Parathyroid adenoma (tissue), 2 donors: ENCODE results near the gene ODF2L.

Source experiments
- H2AFZ ChIP-seq: fragments of 300-600 bp; sonication (generic); one replicate; pipeline ENCODE4 v1.7.0; 2017; ENCODE audit warnings: antibody characterized with exemption, mild to moderate bottlenecking
- H3K27ac ChIP-seq: fragments of 300-600 bp; sonication (generic); one replicate; pipeline ENCODE4 v1.7.0; 2017
- H3K27me3 ChIP-seq: fragments of 300-600 bp; sonication (generic); one replicate; pipeline ENCODE4 v1.7.0; 2017; ENCODE audit warnings: low read length; ENCODE audit not compliant: control insufficient read depth, insufficient read depth
- H3K36me3 ChIP-seq: fragments of 300-600 bp; sonication (generic); one replicate; pipeline ENCODE4 v1.7.0; 2017; ENCODE audit warnings: low read length; ENCODE audit not compliant: control insufficient read depth, insufficient read depth
- H3K4me1 ChIP-seq: fragments of 300-600 bp; sonication (generic); one replicate; pipeline ENCODE4 v1.7.0; 2017; ENCODE audit warnings: control low read depth
- H3K4me2 ChIP-seq: fragments of 300-600 bp; sonication (generic); one replicate; pipeline ENCODE4 v1.7.0; 2017; ENCODE audit warnings: low read length
- H3K4me3 ChIP-seq: fragments of 300-600 bp; sonication (generic); one replicate; pipeline ENCODE4 v1.7.0; 2017; ENCODE audit warnings: low read depth, low read length
- H3K79me2 ChIP-seq: fragments of 300-600 bp; sonication (generic); one replicate; pipeline ENCODE4 v1.7.0; 2017; ENCODE audit warnings: control low read depth
- H3K9ac ChIP-seq: fragments of 300-600 bp; sonication (generic); one replicate; pipeline ENCODE4 v1.7.0; 2017; ENCODE audit warnings: mild to moderate bottlenecking
- H3K9me3 ChIP-seq: fragments of 300-600 bp; sonication (generic); one replicate; pipeline ENCODE4 v1.7.0; 2017; ENCODE audit warnings: low read length; ENCODE audit not compliant: control insufficient read depth
- CTCF ChIP-seq: fragments of 300-600 bp; sonication (generic); IDR thresholded peaks from one replicate; pipeline ENCODE4 v1.7.0; 2017; ENCODE audit warnings: antibody characterized with exemption, mild to moderate bottlenecking
- donor health status: primary hyperparathyroidism.

ODF2L gene

DNA sequence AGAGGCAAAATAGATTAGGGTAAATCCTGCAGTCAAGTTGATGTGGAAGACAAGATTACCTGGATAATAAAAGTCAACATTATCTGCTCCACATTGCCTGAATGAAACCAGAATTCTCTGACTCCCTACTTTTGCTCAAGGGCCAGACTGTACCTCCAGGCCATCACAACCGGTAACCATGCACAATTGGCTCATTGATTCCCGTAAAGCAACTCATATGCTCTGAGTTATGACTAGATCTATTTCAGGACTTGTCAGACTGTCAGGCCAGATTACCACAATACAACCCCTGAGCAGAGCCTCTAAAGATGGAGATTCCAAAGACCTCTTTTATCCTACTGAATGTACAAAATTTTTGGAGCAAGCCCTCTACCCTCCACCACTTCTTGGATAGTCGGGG, 90.4 kb downstream of the ODF2L start:
- Histone ChIP-seq H3K27me3 (no peaks in the 10 kb centered on the region), H3K9ac (no peak overlapping the region)
- TF ChIP-seq CTCF, result no peak

GRCh38 chr1:86303041-86303690, 93.0 kb downstream of the ODF2L start:
- no peak for TF ChIP-seq CTCF
- Histone ChIP-seq H3K27ac (no peak overlapping the region), H3K27me3 (no peaks in the 10 kb centered on the region)

More for the DNA sequence above, 90.4 kb downstream of the ODF2L start:
- no peak overlapping the region for H3K27ac ChIP-seq
- no peaks in the 10 kb centered on the region for H3K79me2 ChIP-seq
- H3K4me3 ChIP-seq, result no peak overlapping the region
- no peak overlapping the region for H3K4me2 ChIP-seq
- no peak overlapping the region for H2AFZ ChIP-seq
- no peaks in the 10 kb centered on the region for H3K36me3 ChIP-seq
- H3K9me3 ChIP-seq, result no peaks in the 10 kb centered on the region
- H3K4me1 ChIP-seq, result no peaks in the 10 kb centered on the region

More at GRCh38 chr1:86303041-86303690, 93.0 kb downstream of the ODF2L start:
- H3K4me1 ChIP-seq, result no peaks in the 10 kb centered on the region
- H3K9me3 ChIP-seq, result no peaks in the 10 kb centered on the region
- no peak overlapping the region for H3K9ac ChIP-seq
- H3K4me2 ChIP-seq, result no peak overlapping the region
- no peaks in the 10 kb centered on the region for H3K36me3 ChIP-seq
- no peak overlapping the region for H3K4me3 ChIP-seq
- no peaks in the 10 kb centered on the region for H3K79me2 ChIP-seq
- no peak overlapping the region for H2AFZ ChIP-seq
